H1 (cell line): ENCODE measurements around the gene UPF1. TPM values are rescaled to one million over a fixed set of nuclear protein-coding genes. Genes with fewer than 3 reads are reported as not detected.

Experiments
- CTCF ChIA-PET: fragments of 300-600 bp; sonication (Branson Sonifier 250); formaldehyde crosslinking; loops from one replicate; lab custom pipeline; 2021; ENCODE audit not compliant: partially characterized antibody; lab: Charles Lee
- POLR2A ChIA-PET: fragments of 300-600 bp; sonication (Branson Sonifier 250); formaldehyde crosslinking; loops from one replicate; lab custom pipeline; 2021; ENCODE audit warnings: inconsistent platforms; ENCODE audit not compliant: partially characterized antibody; lab: Charles Lee
- DNase-seq, 2 experiments: peaks; one replicate each; pipeline versions ENCODE4 v3.0.0 to v3.0.0-alpha.2; 2010 to 2022; ENCODE audit warnings: low spot score in 2 of 2, low read depth in 1 of 2, mixed read lengths in 1 of 2
- FAIRE-seq: peaks from 2 replicates; lab custom pipeline; 2011; peaks lifted over from hg19 to GRCh38; lab: Jason Lieb, UNC
- H2AFZ ChIP-seq: 2 replicates; pipeline ENCODE4 v1.8.1; 2012; ENCODE audit warnings: low read length, inconsistent platforms
- H2AK5ac ChIP-seq: 2 replicates; pipeline ENCODE4 v1.6.1; 2013; ENCODE audit warnings: low read depth, low read length
- H2BK120ac ChIP-seq: replicated peaks from 2 replicates; pipeline ENCODE3; 2013; ENCODE audit warnings: low read depth, low read length, inconsistent platforms
- H2BK12ac ChIP-seq: 2 replicates; pipeline ENCODE4 v1.6.1; 2013; ENCODE audit warnings: low read depth, low read length
- H2BK15ac ChIP-seq: 2 replicates; pipeline ENCODE4 v1.6.1; 2013; ENCODE audit warnings: low read length
- H2BK20ac ChIP-seq: 2 replicates; pipeline ENCODE4 v1.6.1; 2013; ENCODE audit warnings: low read length
- H2BK5ac ChIP-seq: 2 replicates; pipeline ENCODE4 v1.6.1; 2013; ENCODE audit warnings: low read depth, low read length
- H3K14ac ChIP-seq: 2 replicates; pipeline ENCODE4 v1.6.1; 2013; ENCODE audit warnings: inconsistent platforms; ENCODE audit not compliant: insufficient read length
- H3K18ac ChIP-seq: 2 replicates; pipeline ENCODE4 v1.6.1; 2013; ENCODE audit warnings: low read length; ENCODE audit errors: extremely low read depth
- H3K23ac ChIP-seq: 2 replicates; pipeline ENCODE4 v1.6.1; 2013; ENCODE audit warnings: inconsistent platforms; ENCODE audit not compliant: insufficient read length
- H3K23me2 ChIP-seq: 2 replicates; pipeline ENCODE4 v1.6.1; 2013; ENCODE audit warnings: low read depth, low read length
- H3K27ac ChIP-seq: 2 replicates; pipeline ENCODE4 v1.6.1; 2011; ENCODE audit warnings: low read depth, low read length, inconsistent platforms
- H3K27me3 ChIP-seq, 4 experiments: replicated peaks in 1 of 4; 1 replicate in 1 of 4; 2 replicates in 3 of 4; pipeline versions ENCODE4 v1.6.1 to v1.8.1; 2011 to 2013; ENCODE audit warnings: low read length in 3 of 4, mild to moderate bottlenecking in 3 of 4, inconsistent platforms in 2 of 4, mixed read lengths in 2 of 4, moderate library complexity in 1 of 4; ENCODE audit not compliant: control insufficient read depth in 3 of 4, insufficient read depth in 3 of 4; ENCODE audit errors: extremely low read depth in 1 of 4
- H3K36me3 ChIP-seq, 4 experiments: 2 replicates each; pipeline versions ENCODE4 v1.6.1 to v1.8.1; 2011 to 2013; ENCODE audit warnings: mild to moderate bottlenecking in 4 of 4, low read length in 3 of 4, moderate library complexity in 2 of 4, control low read depth in 1 of 4, inconsistent platforms in 1 of 4; ENCODE audit not compliant: insufficient read depth in 4 of 4, control insufficient read depth in 2 of 4
- H3K4ac ChIP-seq: replicated peaks from 2 replicates; pipeline ENCODE3; 2013; ENCODE audit warnings: low read length, low read depth, mixed read lengths, inconsistent platforms; ENCODE audit not compliant: insufficient read length
- H3K4me1 ChIP-seq, 4 experiments: replicated peaks in 1 of 4; 1 replicate in 1 of 4; 2 replicates in 3 of 4; pipeline versions ENCODE4 v1.6.1 to v1.8.1; 2011 to 2013; ENCODE audit warnings: low read length in 3 of 4, inconsistent platforms in 2 of 4, mixed read lengths in 1 of 4; ENCODE audit not compliant: insufficient read depth in 4 of 4, control insufficient read depth in 3 of 4
- H3K4me2 ChIP-seq, 2 experiments: 2 replicates each; pipeline versions ENCODE4 v1.6.1 to v1.8.1; 2011 to 2013; ENCODE audit warnings: low read depth in 2 of 2, low read length in 2 of 2, control low read depth in 1 of 2, inconsistent platforms in 1 of 2, mild to moderate bottlenecking in 1 of 2; ENCODE audit not compliant: insufficient read depth in 1 of 2
- H3K4me3 ChIP-seq, 4 experiments: fragments of 200-600, 300-600 bp in 1 of 4; sonication (generic), shearing (Covaris generic), sonication (Bioruptor Twin) in 1 of 4; 2 replicates each; pipeline versions ENCODE4 v1.5.1 to v1.8.1; 2011 to 2016; ENCODE audit warnings: low read length in 4 of 4, low read depth in 3 of 4, control low read depth in 2 of 4, inconsistent platforms in 2 of 4, mild to moderate bottlenecking in 2 of 4, mixed read lengths in 1 of 4, moderate library complexity in 1 of 4; ENCODE audit not compliant: insufficient read depth in 2 of 4; ENCODE audit errors: extremely low read depth in 1 of 4
- H3K56ac ChIP-seq: replicated peaks from 2 replicates; pipeline ENCODE3; 2013; ENCODE audit warnings: low read depth, mild to moderate bottlenecking, mixed read lengths, low read length, inconsistent platforms; ENCODE audit not compliant: insufficient read length
- H3K79me1 ChIP-seq: 2 replicates; pipeline ENCODE4 v1.6.1; 2013; ENCODE audit warnings: low read depth, low read length, control low read depth
- H3K79me2 ChIP-seq, 2 experiments: 2 replicates each; pipeline versions ENCODE4 v1.6.1 to v1.8.1; 2012 to 2013; ENCODE audit warnings: low read length in 2 of 2, mild to moderate bottlenecking in 2 of 2, inconsistent platforms in 1 of 2; ENCODE audit not compliant: insufficient read depth in 2 of 2, control insufficient read depth in 1 of 2
- H3K9ac ChIP-seq, 4 experiments: replicated peaks in 1 of 4; 1 replicate in 1 of 4; 2 replicates in 3 of 4; pipeline versions ENCODE4 v1.6.1 to v1.8.1; 2011 to 2013; ENCODE audit warnings: low read depth in 3 of 4, low read length in 3 of 4, control low read depth in 2 of 4, mild to moderate bottlenecking in 2 of 4, moderate library complexity in 2 of 4, inconsistent platforms in 1 of 4; ENCODE audit errors: extremely low read depth in 1 of 4
- H3K9me3 ChIP-seq, 2 experiments: 2 replicates each; pipeline versions ENCODE4 v1.6.1 to v1.8.1; 2012 to 2013; ENCODE audit warnings: mild to moderate bottlenecking in 2 of 2, moderate library complexity in 2 of 2, control low read depth in 1 of 2, inconsistent platforms in 1 of 2, low read depth in 1 of 2, low read length in 1 of 2, mixed read lengths in 1 of 2; ENCODE audit not compliant: insufficient read depth in 2 of 2
- H4K20me1 ChIP-seq, 2 experiments: replicated peaks in 1 of 2; 2 replicates each; pipeline versions ENCODE3 to v1.8.1; 2011 to 2013; ENCODE audit warnings: inconsistent platforms in 2 of 2, low read length in 2 of 2, mild to moderate bottlenecking in 1 of 2; ENCODE audit not compliant: insufficient read depth in 2 of 2, control insufficient read depth in 1 of 2
- H4K5ac ChIP-seq: 2 replicates; pipeline ENCODE4 v1.6.1; 2013; ENCODE audit warnings: low read length, low read depth, mixed read lengths, inconsistent platforms; ENCODE audit not compliant: insufficient read length
- H4K8ac ChIP-seq: 2 replicates; pipeline ENCODE4 v1.8.0; 2013; ENCODE audit warnings: mild to moderate bottlenecking, moderate library complexity, low read length, inconsistent platforms; ENCODE audit not compliant: insufficient read depth; ENCODE audit errors: extremely low read depth
- H4K91ac ChIP-seq: replicated peaks from 2 replicates; pipeline ENCODE3; 2013; ENCODE audit warnings: low read length, mixed read lengths, inconsistent platforms; ENCODE audit not compliant: insufficient read length
- EZH2 ChIP-seq: fragments of 200-600 bp; sonication (generic); IDR thresholded peaks from 2 replicates; pipeline ENCODE4 v1.7.1; 2012; ENCODE audit warnings: low read depth, mild to moderate bottlenecking, moderate library complexity, low read length, inconsistent platforms; ENCODE audit not compliant: severe bottlenecking
- KDM1A ChIP-seq: fragments of 200-600, 300-600 bp; sonication (generic); IDR thresholded peaks from 2 replicates; pipeline ENCODE4 v1.7.1; 2016; ENCODE audit warnings: mild to moderate bottlenecking, low read length, borderline replicate concordance
- KDM5A ChIP-seq: fragments of 200-600 bp; IDR thresholded peaks from 2 replicates; pipeline ENCODE4 v1.7.1; 2012; ENCODE audit warnings: mild to moderate bottlenecking, low read length, inconsistent platforms, mixed read lengths
- SAP30 ChIP-seq: fragments of 300-600 bp; sonication (generic); IDR thresholded peaks from 2 replicates; pipeline ENCODE4 v1.7.1; 2012; ENCODE audit warnings: low read length, moderate library complexity, mild to moderate bottlenecking, inconsistent platforms; ENCODE audit not compliant: insufficient read depth, insufficient replicate concordance
- SP1 ChIP-seq: IDR thresholded peaks from 2 replicates; pipeline ENCODE4 v1.6.1; 2011; ENCODE audit warnings: low read depth, low read length
- SRF ChIP-seq: IDR thresholded peaks from 2 replicates; pipeline ENCODE4 v1.6.1; 2011; ENCODE audit warnings: mild to moderate bottlenecking, low read depth, low read length, moderate library complexity
- SUZ12 ChIP-seq: fragments of 200-600 bp; sonication (generic); IDR thresholded peaks from 2 replicates; pipeline ENCODE4 v1.6.1; 2012; ENCODE audit warnings: mild to moderate bottlenecking, inconsistent platforms, low read length, moderate library complexity, mixed read lengths
- TEAD4 ChIP-seq: IDR thresholded peaks from 2 replicates; pipeline ENCODE4 v1.6.1; 2012; ENCODE audit warnings: low read depth, low read length, inconsistent platforms, mixed read lengths
- ZNF274 ChIP-seq: IDR thresholded peaks from 2 replicates; pipeline ENCODE4 v1.7.0; 2012; ENCODE audit warnings: low read length, borderline replicate concordance; ENCODE audit errors: extremely low read depth
- WGBS, 2 experiments: shearing (Covaris generic) in 1 of 2; methylation state at CpG; one replicate each; pipeline versions ENCODE4 v1.1.6 to v1.1.7; 2013 to 2015; ENCODE audit warnings: low lambda C conversion rate in 2 of 2, mixed read lengths in 2 of 2, inconsistent platforms in 1 of 2, low coverage in 1 of 2, missing lambda C conversion rate in 1 of 2; ENCODE audit not compliant: insufficient replicate concordance in 2 of 2, insufficient coverage in 1 of 2, insufficient read length in 1 of 2; ENCODE audit errors: extremely low coverage in 1 of 2, missing lambda C conversion rate in 1 of 2; 5-methylcytosine and 5-hydroxymethylcytosine counted together
- polyA plus RNA-seq, 7 experiments: library from polyadenylated mRNA; depleted of rRNA in 3 of 7; stranded (reverse) in 5 of 7; unstranded in 2 of 7; fragments of >200 nt in 5 of 7; fragments of 200-250 nt in 2 of 7; gene quantifications; 1 replicate in 5 of 7; 2 replicates in 1 of 7; 4 replicates in 1 of 7; pipeline versions ENCODE4 v1.2.1 to v1.2.3, GENCODE V29; 2011 to 2013; ENCODE audit warnings: missing spikeins in 2 of 7, mixed read lengths in 2 of 7
- total RNA-seq: library from RNA; stranded (reverse); fragmentation: NEBNext Ultra II Directional; extraction: Animal tissue kit (Norgen Biotek cat#: 25700); gene quantifications from 2 replicates; pipeline ENCODE4 v1.2.1, GENCODE V29; 2021

Gene UPF1
- total and polyA plus RNA-seq, 2 of the 8 experiments (the other 6 are each of a cell fraction or from before 2014, with no cell fraction given): 46.4 to 62.0 TPM

- Histone ChIP-seq H3K9me3 (no peaks in the 10 kb centered on the region), H3K4ac (no peak overlapping the region), H3K27me3 (peaks cover 0 to 36% (median 25%) of the 10 kb centered on the region in 4 experiments; a peak in 6 of 7 replicates), H3K4me2 (no peak overlapping the region), H2BK12ac (no peak overlapping the region), H3K79me2 (no peaks in the 10 kb centered on the region), H2BK15ac (no peak overlapping the region), H4K20me1 (peaks cover 0 to 11% of the 10 kb centered on the region in 2 experiments), H3K56ac (no peak overlapping the region), H3K27ac (no peak overlapping the region), H3K23me2 (peaks cover 11% of the 10 kb centered on the region; the same call in 1 of the 2 replicates), H3K4me3 (no peak overlapping the region), H4K8ac (no peak overlapping the region), H4K91ac (no peak overlapping the region), H3K23ac (no peak overlapping the region), H3K36me3 (no peaks in the 10 kb centered on the region), H3K9ac (no peak overlapping the region), H4K5ac (no peak overlapping the region), H2AK5ac (no peak overlapping the region), H2BK120ac (no peak overlapping the region), H2AFZ (no peak overlapping the region), H3K18ac (no peak overlapping the region), H2BK20ac (peak overlapping the region; percentile 48; the same call in 1 of the 2 replicates), H3K79me1 (no peaks in the 10 kb centered on the region), H2BK5ac (no peak overlapping the region), H3K4me1 (peaks cover 0 to 2% (median 0%) of the 10 kb centered on the region in 4 experiments; a peak in 2 of 7 replicates), H3K14ac (no peak overlapping the region)
- WGBS, 2 experiments: 77% methylated on average over 10 of the region's 10 CpGs; no CpG with 5 or more reads in 1 of the 2 experiments
- ChIA-PET POLR2A (interaction anchor here (0.9 to 1.6 kb wide), 2 partner anchors 11 to 31 kb away, joined by 3 to 4 read pairs; partner anchors contain the start of gene UPF1), CTCF (interaction anchor here (0.6 to 1.4 kb wide), 4 partner anchors 46 to 684 kb away, joined by 3 to 5 read pairs (median 4); no protein-coding TSS in a partner anchor)
- no peak for TF ChIP-seq SP1
- TF ChIP-seq SUZ12: no peak
- TF ChIP-seq EZH2: peak; percentile 30
- no peak for TF ChIP-seq KDM5A
- no peak for TF ChIP-seq KDM1A
- TF ChIP-seq TEAD4: no peak
- no peak for TF ChIP-seq SRF
- no peak for TF ChIP-seq SAP30
- TF ChIP-seq ZNF274: no peak
- no peak for FAIRE-seq
- DNase-seq: no peak
Measured at GRCh38 chr19:18800636-18801035, 31.1 kb upstream of the UPF1 start.
